GM10266 (cell line): ENCODE results near the gene IGF2BP3.
A peak's percentile ranks its signal among the peaks of the same experiment; 100 is the strongest.

Experiments used
- DNase-seq: peaks from one replicate; pipeline ENCODE4 v3.0.0; 2012; ENCODE audit errors: extremely low spot score
- CTCF ChIP-seq: IDR thresholded peaks from 2 replicates; pipeline ENCODE4 v1.5.1; 2012; ENCODE audit warnings: mild to moderate bottlenecking, low read depth; ENCODE audit not compliant: control insufficient read depth, insufficient read depth; ENCODE audit errors: missing control alignments

Gene IGF2BP3

GRCh38 chr7:23264916-23265458 is 205.3 kb downstream of the IGF2BP3 start:
- TF ChIP-seq CTCF = no peak
- DNase-seq = no peak

DNA sequence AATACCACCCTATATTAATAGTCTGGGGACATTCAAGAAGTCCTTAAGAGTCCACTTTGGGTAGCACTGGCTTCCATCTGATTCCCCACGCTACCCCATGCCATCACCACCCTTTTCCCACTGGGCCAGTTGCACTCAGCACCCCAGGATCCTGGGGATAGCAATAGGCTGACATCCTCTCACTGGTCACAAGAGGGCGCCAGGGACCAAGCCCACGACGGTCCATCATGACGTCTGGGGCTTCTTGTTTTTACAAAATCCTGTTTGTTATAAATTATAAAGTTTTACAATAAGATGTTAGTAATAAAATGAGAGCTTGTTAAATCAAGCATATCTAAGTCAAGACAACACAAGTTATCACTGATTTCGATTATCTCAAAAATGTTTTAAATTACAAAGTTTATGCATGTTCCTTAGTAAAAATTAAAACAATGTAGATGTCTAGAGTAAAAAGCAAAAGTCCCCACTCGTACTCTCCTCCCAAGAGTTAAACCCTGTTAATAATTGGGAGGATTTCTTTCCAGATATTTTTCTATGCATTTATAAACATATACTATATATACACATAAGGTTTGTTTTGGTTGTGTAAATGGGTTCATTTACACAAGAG is 208.3 kb downstream of the IGF2BP3 start:
- TF ChIP-seq CTCF = peak; percentile 88
- DNase-seq = peak; percentile 79

DNA sequence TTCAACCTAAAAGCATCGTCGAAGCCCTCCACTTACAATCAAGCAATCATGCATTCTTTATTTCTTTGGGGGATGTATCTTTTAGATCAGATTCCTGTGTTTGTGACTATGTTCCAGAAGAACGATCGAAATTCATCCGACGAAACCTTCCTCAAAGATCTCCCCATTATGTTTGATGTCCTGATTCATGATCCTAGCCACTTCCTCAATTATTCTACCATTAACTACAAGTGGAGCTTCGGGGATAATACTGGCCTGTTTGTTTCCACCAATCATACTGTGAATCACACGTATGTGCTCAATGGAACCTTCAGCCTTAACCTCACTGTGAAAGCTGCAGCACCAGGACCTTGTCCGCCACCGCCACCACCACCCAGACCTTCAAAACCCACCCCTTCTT is 209.9 kb downstream of the IGF2BP3 start:
- no peak for DNase-seq
- TF ChIP-seq CTCF = no peak
